ENCODE measurements around the gene TMEM222. TPM values are rescaled to one million over a fixed set of nuclear protein-coding genes. Genes with fewer than 3 reads are reported as not detected.

Gene TMEM222
- total RNA-seq, 2 donors from 2014 or later = 31.5 to 45.1 TPM

DNA sequence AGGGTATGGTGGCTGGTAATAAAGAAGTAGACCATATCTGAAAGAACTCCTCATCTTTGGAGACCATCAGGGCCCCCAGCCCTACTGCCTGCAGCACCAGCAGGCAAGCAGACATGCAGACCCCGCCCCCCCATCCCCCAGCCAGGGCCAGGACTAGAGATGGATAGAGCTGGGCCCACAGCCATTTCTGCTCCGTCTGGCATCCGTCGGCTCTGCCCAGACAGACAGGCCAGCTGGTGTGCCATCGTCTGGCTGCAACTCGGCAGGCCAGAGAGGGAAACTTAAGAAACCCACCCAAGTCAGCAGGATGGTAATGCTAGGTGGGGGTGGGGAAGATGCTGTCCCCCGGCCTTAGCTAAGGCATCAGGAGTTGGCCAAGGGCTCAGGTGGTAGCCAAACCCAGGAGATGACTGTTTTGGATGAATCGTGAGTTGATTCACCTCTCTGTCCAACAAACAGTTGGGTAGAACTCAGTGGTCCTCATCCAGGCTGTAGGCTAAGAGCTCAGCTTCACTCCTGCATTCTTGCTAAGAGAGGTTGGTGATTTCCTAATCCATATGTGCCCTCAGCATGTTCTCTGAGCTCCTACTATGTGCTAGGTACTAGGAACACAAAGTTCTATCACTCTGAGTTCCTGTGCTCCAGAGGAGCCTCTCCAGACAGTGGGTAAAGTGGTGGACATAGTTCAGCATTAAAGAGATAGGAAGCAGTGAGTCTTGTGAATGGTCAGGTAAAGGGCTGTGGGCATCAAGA is 23.2 kb upstream of the TMEM222 start:
- DNase-seq (ENCODE audit: low spot score) (no peak), ATAC-seq (ENCODE audit: insufficient number of reproducible peaks, low FRiP score, low read depth) (no peak)
- Histone ChIP-seq H3K27ac (peak overlapping the region; percentile 55 to 60), H3K9me3 (no peaks in the 10 kb centered on the region), H3K36me3 (peaks cover 32% of the 10 kb centered on the region), H3K4me1 (ENCODE audit: control insufficient read depth in 1 of 2, low read depth in 2 of 2) (peaks cover 8 to 15% of the 10 kb centered on the region in 2 donors), H3K4me3 (no peak overlapping the region), H3K27me3 (replicated peaks; ENCODE audit: insufficient read depth) (no peaks in the 10 kb centered on the region)
- TF ChIP-seq, protein P1, sequence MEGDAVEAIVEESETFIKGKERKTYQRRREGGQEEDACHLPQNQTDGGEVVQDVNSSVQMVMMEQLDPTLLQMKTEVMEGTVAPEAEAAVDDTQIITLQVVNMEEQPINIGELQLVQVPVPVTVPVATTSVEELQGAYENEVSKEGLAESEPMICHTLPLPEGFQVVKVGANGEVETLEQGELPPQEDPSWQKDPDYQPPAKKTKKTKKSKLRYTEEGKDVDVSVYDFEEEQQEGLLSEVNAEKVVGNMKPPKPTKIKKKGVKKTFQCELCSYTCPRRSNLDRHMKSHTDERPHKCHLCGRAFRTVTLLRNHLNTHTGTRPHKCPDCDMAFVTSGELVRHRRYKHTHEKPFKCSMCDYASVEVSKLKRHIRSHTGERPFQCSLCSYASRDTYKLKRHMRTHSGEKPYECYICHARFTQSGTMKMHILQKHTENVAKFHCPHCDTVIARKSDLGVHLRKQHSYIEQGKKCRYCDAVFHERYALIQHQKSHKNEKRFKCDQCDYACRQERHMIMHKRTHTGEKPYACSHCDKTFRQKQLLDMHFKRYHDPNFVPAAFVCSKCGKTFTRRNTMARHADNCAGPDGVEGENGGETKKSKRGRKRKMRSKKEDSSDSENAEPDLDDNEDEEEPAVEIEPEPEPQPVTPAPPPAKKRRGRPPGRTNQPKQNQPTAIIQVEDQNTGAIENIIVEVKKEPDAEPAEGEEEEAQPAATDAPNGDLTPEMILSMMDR (IDR thresholded peaks at IDR 0.05) = no peak

DNA sequence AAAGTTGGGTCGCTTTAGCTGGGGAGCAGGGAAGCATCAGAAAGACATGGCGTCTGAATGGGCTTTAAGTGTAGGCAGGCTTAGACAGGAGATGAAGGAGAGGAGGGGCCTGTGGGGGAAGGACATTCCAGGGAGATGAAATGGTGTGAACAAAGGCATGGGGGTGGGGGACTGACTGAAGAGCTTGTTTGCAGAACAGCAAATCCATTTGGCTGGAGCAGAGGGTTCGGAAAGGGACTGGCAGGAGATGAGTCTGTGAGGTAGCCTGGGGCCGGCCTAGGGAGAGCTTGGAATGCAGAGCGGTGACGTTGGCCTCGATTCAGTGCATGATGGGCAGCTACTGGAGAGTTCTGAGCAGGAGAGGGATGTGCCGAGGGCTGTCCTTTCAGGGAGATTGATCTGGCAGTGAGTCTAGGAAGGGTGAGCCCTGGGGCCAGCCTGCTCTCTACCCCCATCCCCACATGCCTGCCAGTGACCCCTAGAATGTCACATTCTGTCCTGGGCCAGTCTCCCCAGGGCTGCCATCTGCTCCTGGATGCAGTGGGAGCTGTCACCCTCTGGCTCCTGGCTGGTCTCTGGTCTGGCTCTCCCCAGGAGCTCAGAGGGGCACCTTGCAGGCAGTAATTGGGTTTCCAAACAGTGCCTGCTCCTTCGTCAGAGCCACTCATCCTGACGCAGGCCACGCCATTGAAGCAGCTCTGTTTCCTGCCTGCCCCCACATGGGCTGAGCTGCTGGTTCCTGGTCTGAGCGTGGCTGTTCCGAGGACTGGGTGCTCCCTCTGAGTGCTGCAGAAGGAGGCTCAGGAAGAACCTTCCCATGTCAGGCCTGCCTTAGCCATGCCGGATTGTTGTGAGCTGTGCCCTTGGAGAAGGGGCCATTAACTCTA is 22.3 kb upstream of the TMEM222 start:
- Histone ChIP-seq H3K9me3 (no peaks in the 10 kb centered on the region), H3K4me1 (ENCODE audit: control insufficient read depth in 1 of 2, low read depth in 2 of 2) (peaks cover 8 to 15% of the 10 kb centered on the region in 2 donors), H3K27me3 (replicated peaks; ENCODE audit: insufficient read depth) (no peaks in the 10 kb centered on the region), H3K27ac (peak overlapping the region; percentile 60 to 62), H3K36me3 (peaks cover 31% of the 10 kb centered on the region), H3K4me3 (no peak overlapping the region)
- DNase-seq (ENCODE audit: low spot score) (no peak), ATAC-seq (ENCODE audit: insufficient number of reproducible peaks, low FRiP score, low read depth) (peak; percentile 15)
- TF ChIP-seq, protein P1 (IDR thresholded peaks at IDR 0.05) = no peak

GRCh38 chr1:27300341-27301051 is 21.5 kb upstream of the TMEM222 start:
- H3K27me3 ChIP-seq (replicated peaks; ENCODE audit: insufficient read depth) = no peaks in the 10 kb centered on the region
- no peak for ATAC-seq (ENCODE audit: insufficient number of reproducible peaks, low FRiP score, low read depth)
- DNase-seq (ENCODE audit: low spot score) = peak; percentile 34
- H3K4me3 ChIP-seq = no peak overlapping the region
- TF ChIP-seq, protein P1 (IDR thresholded peaks at IDR 0.05) = peak; percentile 99
- H3K4me1 ChIP-seq (ENCODE audit: control insufficient read depth in 1 of 2, low read depth in 2 of 2) = peaks cover 8 to 15% of the 10 kb centered on the region in 2 donors
- peak overlapping the region; percentile 60 to 62 for H3K27ac ChIP-seq
- no peaks in the 10 kb centered on the region for H3K9me3 ChIP-seq
- peaks cover 36% of the 10 kb centered on the region for H3K36me3 ChIP-seq

DNA sequence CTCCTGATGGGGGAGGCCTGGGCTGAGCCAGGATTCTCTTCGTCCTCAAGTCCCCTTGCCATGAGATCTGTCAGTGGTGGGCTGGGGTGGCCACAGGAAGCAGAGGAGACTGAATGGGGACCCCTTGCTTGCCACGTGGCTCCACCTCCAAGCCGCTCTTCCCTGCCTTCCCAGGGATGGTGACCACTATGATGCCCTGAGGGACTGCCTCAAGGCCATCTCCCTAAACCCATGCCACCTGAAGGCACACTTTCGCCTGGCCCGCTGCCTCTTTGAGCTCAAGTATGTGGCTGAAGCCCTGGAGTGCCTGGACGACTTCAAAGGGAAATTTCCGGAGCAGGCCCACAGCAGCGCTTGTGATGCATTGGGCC is 20.9 kb upstream of the TMEM222 start:
- Histone ChIP-seq H3K36me3 (peaks cover 38% of the 10 kb centered on the region), H3K9me3 (no peaks in the 10 kb centered on the region), H3K4me1 (ENCODE audit: control insufficient read depth in 1 of 2, low read depth in 2 of 2) (peaks cover 8 to 15% of the 10 kb centered on the region in 2 donors), H3K27me3 (replicated peaks; ENCODE audit: insufficient read depth) (no peaks in the 10 kb centered on the region), H3K27ac (no peak overlapping the region), H3K4me3 (no peak overlapping the region)
- DNase-seq (ENCODE audit: low spot score) (no peak), ATAC-seq (ENCODE audit: insufficient number of reproducible peaks, low FRiP score, low read depth) (no peak)
- TF ChIP-seq, protein P1 (IDR thresholded peaks at IDR 0.05) = no peak

Data from thoracic aorta (tissue), 2 donors.